NCI-H226 (cell line): ENCODE measurements around the gene SPDYE3.
"Not testable (repeated sequence)": the region's sequence is repeated elsewhere in the genome, so short reads cannot be mapped to it uniquely, and the experiment has no call there.

Experiments used
- DNase-seq: peaks from one replicate; pipeline ENCODE4 v3.0.0-alpha.2; 2015

Gene SPDYE3

DNA sequence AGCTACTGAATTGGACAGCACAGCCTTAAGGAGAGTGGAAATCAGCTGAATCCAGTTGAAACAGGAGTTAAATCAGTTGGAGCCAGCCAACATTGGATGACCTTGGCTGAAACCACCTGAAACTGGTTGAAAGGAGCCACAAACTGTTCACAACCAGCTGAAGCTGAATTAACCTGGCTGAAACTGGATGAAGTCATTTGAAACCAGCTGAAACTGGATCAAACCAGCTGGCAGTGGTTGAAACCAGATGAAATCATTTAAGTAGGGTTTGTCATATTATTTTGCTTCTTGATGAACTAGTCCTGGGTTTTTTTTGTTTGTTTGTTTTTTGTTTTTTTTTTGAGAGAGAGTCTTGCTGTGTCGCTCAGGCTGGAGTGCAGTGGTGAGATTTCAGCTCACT lies 15.3 kb upstream of the SPDYE3 start:
- DNase-seq = not testable (repeated sequence)

DNA sequence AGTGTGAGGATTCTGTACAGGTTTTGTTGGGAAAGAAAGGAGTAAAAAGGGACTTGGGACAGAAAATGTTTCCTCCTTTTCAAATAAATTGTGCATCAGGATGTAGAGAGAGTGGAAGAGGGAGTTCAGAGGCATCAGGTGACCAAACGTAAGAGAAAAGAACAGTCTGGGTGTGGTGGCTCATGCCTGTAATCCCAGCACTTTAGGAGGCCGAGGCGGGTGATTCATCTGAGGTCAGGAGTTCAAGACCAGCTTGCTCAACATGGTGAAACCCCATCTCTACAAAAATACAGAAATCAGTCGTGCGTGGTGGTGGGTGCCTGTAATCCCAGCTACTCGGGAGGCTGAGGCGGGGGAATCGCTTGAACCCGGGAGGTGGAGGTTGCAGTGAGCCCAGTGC lies 12.2 kb upstream of the SPDYE3 start:
- DNase-seq = peak; percentile 22

DNA sequence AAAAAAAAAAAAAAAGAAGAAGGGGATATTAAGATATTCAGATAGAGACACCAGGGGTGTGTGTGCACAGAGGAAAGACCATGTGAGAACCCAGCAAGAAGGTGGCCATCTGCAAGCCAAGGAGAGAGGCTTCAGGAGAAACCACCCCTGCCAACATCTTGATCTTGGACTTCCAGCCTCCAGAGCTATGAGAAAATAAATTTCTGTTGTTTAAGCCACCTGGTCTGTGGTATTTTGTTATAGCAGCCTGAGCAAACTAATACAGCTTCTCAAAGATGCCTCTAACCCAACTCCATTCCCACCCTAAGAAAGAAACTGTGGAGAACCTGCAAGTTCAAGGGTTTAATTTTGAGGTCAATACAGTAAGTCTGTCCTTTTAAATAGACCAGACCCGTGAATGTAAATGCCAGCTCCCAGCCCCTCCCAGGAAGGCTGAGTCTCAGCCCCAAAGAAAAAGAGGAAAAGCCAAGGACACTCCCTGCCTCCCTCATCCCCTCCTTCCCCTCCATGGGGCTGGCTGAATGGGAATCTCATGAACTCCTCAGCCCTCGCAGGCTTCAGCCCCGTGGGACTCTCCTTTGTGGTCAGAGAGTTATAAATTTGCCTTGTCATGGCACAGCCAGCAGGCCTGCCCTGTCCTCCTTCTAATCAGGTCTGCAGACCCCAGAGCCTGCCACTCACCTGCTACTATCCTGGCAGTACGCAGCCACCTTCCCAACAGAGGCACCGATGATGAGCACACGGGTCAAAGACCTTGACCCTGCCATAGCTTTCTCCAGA lies 9.5 kb upstream of the SPDYE3 start:
- not testable (repeated sequence) for DNase-seq

DNA sequence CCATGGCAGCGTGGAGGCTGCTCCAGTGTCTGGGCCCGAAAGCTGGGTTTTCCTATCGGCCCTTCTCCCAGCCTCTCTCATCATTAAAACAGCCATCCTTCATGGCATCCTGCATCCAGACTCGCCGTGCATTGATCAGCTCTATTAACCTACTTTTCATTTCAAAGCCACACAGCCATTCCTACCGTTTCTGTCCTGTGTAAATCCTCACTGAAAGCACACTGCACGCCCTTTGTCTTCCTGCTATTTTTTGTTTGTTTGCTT lies 8.9 kb upstream of the SPDYE3 start:
- DNase-seq = not testable (repeated sequence)

DNA sequence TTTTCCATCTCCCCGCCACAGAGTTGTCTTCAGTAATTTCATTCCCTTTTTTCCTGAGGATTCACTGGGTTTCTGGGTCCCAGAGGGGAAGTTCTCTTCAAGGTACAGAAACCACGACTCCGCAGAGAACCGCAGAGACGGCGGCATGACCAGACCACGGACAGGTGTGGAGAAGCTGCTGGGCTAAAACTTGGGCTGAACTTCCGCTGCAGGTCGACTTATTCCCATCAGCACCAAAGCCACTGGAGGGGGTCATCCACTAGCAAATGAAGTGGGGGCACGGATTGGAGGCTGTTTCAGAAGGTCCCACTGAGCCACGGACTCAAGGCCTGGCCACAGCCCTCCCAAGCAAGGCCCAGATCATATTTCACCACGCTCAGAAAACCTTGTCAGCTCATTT lies 3.0 kb upstream of the SPDYE3 start:
- DNase-seq = not testable (repeated sequence)

DNA sequence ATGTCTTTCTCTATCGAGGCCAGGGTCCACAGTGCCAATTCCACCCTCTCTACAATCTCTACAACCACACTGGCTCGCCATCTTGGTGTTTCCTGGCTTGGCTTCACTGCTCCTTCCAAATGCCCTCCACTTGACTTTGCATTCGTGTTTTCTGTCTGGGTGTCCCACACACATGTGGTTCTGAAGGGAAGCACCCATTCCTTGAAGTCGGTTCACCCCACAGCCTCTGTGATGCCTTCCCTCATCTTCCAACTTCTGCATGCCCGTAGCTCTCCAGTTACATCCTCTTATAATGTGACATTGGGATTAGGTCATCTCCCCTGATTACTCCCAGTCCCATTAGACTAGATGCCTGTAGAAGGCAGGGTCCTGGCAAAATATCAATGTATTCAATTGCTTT lies 10.8 kb downstream of the SPDYE3 start:
- DNase-seq = not testable (repeated sequence)

DNA sequence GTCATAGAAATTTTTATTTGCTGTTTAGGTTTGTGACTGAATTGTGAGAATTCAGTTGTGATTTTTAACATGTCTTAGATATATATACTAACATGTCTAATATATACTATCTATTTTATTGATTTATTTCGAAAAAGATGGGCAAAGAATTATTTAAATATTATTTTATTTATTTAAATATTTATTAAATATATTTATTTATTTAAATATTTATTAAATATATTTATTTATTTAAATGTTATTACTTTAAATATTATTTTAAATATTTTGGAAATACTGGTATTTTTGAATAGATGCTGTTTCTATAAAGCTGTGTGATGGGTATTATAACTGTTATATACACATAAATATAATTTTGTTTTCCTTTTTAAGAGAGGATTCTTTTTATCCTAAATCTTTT lies 14.1 kb downstream of the SPDYE3 start:
- not testable (repeated sequence) for DNase-seq

DNA sequence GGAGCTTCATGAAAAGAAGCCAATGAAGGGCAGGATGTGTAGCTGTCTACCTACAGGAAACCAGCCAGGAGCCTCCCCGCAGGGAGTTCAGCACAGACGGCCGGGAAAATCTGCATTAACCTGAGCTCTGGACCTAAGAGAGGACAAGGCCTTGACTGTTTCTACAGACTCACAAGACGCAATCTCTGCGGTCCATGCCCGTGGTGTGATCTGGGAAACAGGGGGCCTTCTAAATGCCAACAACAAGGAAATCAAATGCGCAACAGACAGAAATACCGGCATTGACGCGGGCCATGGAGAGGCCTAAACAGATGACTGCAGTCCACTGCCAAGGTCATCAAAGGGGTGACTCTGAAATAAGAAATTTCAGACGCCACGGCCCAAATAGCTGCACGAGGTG lies 16.7 kb downstream of the SPDYE3 start:
- not testable (repeated sequence) for DNase-seq

DNA sequence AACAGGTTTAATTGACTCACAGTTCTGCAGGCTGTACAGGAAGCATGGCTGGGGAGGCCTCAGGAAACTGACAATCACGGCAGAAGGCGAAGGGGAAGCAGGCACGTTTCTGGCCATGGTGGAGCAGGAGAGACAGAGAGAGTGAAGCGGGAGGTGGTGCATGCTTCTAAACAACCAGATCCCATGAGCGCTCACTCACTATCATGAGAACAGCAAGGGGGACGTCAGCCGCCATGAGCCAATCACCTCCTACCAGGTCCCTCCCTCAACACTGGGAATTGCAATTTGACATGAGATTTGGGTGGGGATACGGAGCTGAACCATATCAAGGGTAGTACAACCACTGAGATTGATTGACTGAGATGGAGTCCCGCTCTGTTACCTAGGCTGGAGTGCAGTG lies 18.2 kb downstream of the SPDYE3 start:
- DNase-seq = not testable (repeated sequence)

DNA sequence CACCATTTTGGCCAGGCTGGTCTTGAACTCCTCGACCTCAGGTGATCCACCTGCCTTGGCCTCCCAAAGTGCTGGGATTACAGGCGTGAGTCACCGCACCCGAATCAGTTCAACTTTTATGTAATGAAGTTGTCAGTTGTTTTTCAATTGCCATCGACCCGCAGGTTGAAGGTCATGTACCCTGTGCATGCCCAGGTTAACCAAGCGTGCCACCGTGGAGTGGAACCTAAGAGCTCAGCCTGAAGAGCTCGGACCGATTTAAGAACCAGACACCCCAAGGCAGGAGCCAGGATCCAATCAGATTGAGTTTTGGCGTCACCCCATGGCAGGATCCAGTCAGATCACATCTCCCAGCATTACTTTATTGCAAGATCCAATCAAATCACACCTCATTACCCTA lies 19.4 kb downstream of the SPDYE3 start:
- DNase-seq = not testable (repeated sequence)

DNA sequence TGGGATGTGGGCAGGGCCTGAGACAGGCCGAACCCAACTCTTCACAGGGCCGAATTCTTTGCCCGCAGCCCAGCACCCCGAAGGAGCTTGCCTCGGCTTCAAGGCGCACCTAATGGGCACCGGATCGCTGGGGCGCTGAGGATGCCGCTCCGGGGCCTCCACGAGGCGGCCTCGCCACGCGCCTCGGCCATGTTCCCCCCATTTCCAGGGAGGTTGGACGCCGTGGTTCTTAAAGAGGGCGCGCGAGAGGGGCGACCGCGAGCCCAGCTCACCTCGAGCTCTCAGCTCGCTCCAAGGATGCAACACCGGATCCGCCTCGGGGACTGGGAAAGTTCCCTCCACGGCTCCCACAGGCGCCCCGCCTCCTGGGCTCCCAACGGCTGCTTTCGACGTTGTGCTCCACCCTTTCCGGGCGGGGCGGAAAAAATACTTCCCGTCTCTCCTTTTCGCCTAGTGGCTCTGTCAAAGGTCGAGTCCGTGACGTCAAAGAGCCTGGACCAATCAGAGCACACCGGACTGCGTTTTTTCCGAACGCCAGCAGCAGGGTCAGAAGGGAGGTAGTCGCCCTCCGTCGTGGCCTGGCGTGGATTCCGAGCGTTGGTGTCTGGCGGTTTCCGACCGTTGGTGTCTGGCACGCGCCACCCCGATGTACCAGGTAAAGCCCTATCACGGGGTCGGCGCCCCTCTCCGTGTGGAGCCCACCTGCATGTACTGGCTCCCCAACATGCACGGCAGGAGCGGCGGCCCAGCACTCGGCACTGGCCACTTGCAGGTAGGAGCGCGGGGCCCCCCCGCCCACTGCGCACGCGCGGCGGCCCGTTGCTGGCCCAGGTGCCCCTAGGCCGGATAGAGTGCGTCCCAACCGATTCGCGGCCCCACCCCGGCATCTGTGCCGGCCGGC lies 28.3 kb downstream of the SPDYE3 start:
- peak; percentile 91 for DNase-seq

DNA sequence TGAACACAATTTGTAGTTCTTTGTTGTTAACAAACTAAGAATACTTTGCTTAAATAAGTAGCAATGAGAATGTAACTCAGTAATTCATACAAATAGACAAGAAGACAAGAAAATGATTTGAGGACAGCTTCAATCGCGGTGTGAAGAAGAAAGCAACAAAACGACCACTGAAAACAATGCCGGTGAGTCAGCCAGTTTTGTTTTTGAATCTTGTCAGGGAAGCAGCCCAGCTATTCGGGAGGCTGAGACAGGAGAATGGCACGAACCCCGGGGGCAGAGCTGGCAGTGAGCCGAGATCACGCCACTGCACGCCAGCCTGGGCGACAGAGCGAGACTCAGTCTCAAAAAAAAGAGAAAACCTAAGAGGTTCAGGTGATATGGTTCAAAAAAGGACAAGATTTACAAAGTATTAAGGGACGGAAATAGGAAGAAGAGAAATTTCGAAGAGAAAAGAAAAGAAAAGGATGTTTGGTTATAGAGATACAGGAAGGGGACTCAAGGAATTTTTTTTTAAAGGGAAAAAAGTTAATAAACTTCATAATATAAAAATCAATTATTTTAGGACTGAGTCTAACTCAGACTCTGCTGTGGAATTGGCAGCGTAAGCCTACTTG lies 30.7 kb downstream of the SPDYE3 start:
- not testable (repeated sequence) for DNase-seq

DNA sequence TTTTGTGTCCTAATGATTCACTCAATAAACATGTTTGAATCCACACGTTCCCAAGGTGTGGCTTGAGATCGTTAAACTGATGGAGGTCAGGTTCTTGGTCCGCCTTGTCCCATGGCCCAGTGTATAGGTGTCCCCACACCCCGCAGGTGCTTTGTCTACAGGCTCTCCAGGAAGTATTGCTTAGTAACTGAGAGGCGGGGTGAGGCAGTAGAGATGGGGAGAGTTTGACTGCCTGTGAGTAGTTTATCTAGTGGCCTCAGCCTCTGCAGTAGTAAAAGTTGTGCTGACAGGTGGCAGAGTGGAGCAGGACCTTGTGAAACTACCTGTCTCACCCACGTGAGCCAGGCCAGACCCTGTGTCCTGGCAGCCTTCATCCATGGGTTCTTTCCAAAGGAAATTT lies 33.8 kb downstream of the SPDYE3 start:
- DNase-seq = not testable (repeated sequence)

DNA sequence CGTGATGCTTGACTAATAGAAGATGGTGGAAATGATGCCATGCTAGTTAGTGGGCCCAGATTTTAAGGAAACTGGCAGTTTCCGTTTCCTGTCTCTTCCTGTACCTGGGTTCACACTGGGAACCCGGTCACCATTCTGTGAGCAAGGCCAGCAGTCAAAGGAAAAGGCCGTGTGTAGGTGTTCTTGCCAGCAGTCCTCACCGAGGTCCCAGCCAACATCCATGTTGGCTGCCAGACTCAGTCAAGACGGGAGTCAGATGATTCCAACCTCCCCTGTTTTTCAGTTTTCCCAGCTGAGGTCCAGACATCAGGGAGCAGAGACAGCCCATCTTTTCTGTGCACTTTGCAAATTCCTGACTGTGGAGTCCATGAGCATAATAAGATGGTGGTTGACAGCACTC lies 35.3 kb downstream of the SPDYE3 start:
- DNase-seq = no peak

DNA sequence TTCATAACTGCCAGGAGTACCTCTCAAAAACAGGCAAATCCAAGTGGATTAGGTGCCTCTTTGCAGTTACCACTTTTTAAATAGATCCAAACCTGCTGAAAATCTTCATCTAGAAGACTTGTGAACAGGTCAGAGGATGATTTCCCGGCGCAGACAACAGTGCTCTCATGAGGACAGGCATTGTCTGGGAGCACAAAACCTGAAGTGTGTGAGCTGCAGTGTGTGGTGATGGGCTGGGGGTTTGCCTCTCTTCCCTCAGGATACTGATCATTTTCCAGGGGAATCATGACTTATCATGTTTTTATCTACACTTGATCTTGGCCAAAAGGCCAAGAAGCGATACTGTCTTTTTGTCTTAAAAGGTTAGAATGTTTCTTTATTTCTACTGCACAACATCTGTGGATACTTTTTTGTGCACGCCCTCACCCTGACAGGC lies 36.6 kb downstream of the SPDYE3 start:
- DNase-seq = not testable (repeated sequence)

DNA sequence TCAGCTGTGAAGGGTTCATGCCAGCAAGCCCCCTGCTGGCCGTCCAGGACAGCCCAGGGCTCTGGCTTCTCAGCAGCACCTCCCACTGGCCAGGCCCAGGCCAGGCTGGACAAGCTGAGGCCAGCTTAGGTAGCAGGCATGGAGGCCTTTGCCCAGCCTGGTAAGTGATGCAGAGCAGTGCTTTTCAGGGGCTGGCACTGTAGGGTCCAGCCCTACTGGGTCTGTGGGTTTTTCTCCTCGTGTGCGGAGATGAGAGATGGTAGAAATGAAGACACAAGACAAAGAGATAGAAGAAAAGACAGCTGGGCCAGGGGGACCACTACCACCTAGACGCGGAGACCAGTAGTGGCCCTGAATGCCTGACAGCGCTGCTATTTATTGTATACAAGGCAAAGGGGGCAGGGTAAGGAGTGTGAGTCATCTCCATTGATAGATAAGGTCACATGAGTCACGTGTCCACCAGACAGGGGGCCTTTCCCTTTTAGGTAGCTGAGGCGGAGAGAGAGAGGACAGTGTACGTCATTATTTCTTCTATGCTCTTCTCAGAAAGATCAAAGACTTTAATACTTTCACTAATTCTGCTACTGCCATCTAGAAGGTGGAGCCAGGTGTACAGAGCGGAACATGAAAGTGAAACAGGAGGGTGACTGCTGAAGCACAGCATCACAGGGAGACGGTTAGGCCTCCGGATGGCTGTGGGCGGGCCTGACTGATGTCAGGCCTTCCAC lies 37.2 kb downstream of the SPDYE3 start:
- peak; percentile 61 for DNase-seq

DNA sequence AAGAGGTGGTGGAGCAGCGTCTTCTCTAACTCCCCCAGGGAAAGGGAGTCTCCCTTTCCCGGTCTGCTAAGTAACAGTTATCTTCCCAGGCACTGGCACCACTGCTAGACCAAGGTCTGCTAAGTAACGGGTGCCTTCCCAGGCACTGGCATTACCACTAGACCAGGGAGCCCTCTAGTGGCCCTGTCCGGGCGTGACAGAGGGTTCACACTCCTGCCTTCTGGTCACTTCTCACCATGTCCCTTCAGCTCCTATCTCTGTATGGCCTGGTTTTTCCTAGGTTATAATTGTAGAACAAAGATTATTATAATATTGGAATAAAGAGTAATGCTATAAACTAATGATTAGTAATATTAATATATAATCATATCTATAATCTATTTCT lies 37.8 kb downstream of the SPDYE3 start:
- DNase-seq = not testable (repeated sequence)

DNA sequence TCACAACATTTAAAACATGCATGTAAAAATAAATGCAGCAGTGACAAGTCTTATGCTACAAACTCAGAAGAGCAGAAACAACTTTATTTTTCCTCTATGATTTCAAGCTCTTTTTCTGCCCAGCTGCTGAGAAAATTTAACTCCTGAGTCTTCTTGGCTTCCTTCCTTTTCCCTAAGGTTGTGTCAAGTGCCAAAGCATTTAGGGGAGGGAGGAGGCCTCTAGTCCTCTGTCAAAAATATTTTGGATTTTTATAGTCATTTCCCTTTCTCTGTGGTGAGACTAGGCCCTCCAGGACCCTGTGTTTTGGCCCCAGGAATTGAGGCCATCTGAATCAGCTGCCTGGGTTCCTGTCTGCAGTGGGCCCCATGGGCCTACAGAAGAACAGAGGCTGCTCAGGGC lies 39.4 kb downstream of the SPDYE3 start:
- no peak for DNase-seq

DNA sequence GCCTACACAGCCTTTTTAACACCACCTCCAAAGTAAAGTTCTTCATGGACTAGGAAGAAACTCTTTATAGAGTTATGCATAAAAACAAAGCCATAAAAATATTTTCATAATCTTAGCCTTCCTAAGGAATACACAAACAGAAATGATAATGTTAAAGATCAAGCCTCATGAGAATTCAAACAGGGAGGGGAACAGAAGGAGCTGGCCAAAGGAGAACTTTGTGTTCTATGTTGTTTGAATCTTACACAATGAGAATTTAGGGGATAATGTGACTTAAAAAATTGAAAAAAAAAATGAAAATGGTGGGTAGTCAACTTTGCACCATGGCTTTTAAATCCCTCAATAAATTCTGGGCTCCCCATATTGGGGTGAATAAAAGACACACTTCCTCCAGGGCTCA lies 41.3 kb downstream of the SPDYE3 start:
- no peak for DNase-seq

DNA sequence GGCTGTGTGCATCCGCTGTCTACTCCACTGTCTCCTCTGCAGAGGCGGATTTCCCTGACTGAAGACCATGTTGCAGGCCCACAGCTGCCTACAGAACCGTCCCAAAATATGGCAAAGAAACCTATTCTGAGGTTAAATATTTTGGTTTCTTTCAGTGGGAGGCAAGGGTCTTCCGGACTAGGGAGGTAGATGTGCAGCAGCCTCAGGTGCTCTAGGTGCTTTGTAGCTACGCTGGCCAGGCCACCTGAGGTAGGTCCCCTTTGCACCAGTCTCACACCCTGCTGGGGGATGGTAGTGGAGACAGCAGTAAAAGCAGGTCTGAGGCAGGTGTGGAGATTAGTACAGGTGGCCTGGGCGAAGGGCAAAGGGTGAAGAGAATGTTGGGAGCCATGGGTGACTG lies 42.3 kb downstream of the SPDYE3 start:
- DNase-seq = no peak

DNA sequence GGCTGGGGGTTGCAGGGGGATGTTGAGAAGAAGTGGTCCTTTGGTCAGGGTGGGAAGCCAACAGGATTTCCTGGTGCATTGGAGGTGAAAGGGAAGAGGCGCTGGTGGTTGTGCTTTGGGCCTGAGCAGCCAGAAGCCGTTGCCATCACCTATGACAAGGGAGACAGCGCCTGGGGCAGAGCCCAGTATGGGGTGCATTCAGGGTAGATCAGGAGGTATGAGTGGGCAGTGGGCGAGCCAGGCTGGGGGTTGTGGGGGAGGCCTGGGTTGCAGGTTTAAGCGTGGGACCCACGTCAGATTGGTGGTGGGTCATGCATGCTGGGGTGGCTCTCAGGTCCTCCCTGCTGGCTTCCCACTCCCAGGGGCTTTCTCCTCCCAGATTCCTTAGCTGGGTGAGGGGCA lies 44.2 kb downstream of the SPDYE3 start:
- no peak for DNase-seq

DNA sequence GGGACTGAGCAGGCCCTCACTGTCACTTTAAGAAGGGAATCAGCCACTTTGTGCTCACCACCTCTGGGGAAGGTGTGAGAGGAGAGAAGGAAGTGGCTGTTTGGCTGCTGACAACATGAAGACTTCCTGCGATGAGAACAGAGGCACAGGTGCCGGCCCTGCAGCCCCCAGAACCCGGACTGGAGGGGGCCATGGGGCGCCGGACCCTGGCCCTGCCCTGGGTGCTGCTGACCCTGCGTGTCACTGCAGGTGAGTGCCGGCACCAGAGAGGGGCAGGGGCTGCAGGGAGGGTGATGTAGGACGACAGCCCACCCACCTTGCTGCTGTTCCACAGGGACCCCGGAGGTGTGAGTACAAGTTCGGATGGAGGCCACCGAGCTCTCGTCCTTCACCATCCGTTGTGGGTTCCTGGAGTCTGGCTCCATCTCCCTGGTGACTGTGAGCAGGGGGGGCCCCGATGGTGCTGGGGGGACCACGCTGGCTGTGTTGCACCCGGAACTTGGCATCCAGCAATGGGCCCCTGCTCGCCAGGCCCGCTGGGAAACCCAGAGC lies 44.8 kb downstream of the SPDYE3 start:
- not testable (repeated sequence) for DNase-seq
